ENCODE measurements around the gene ECI2. TPM values are rescaled to one million over a fixed set of nuclear protein-coding genes. Genes with fewer than 3 reads are reported as not detected.
"Not testable (repeated sequence)": the region's sequence is repeated elsewhere in the genome, so short reads cannot be mapped to it uniquely, and the experiment has no call there.

Gene ECI2
- total RNA-seq, 1 experiment from 2014 or later, result 98.8 TPM

GRCh38 chr6:4128072-4128471 is 7.3 kb downstream of the ECI2 start:
- no peak for DNase-seq
- no peak overlapping the region for H3K4me3 ChIP-seq (ENCODE audit: insufficient read depth, low read depth, low read length)
- H3K27me3 ChIP-seq (ENCODE audit: control insufficient read depth, insufficient read depth, low read length), result no peaks in the 10 kb centered on the region
- H3K36me3 ChIP-seq (replicated peaks; ENCODE audit: control insufficient read depth, insufficient read depth, low read length), result peaks cover 14% of the 10 kb centered on the region

- H3K27me3 ChIP-seq (ENCODE audit: control insufficient read depth, insufficient read depth, low read length), result no peaks in the 10 kb centered on the region
- no peak overlapping the region for H3K4me3 ChIP-seq (ENCODE audit: insufficient read depth, low read depth, low read length)
- no peak for DNase-seq
- H3K36me3 ChIP-seq (replicated peaks; ENCODE audit: control insufficient read depth, insufficient read depth, low read length), result peaks cover 9% of the 10 kb centered on the region
These were observed 9.2 kb downstream of the ECI2 start for GRCh38 chr6:4125933-4126864.

GRCh38 chr6:4125500-4125899 is 9.9 kb downstream of the ECI2 start:
- no peak for DNase-seq
- H3K4me3 ChIP-seq (ENCODE audit: insufficient read depth, low read depth, low read length), result no peak overlapping the region
- H3K27me3 ChIP-seq (ENCODE audit: control insufficient read depth, insufficient read depth, low read length), result no peaks in the 10 kb centered on the region
- peaks cover 8% of the 10 kb centered on the region for H3K36me3 ChIP-seq (replicated peaks; ENCODE audit: control insufficient read depth, insufficient read depth, low read length)

- no peaks in the 10 kb centered on the region for H3K27me3 ChIP-seq (ENCODE audit: control insufficient read depth, insufficient read depth, low read length)
- H3K36me3 ChIP-seq (replicated peaks; ENCODE audit: control insufficient read depth, insufficient read depth, low read length), result peaks cover 5% of the 10 kb centered on the region
- no peak for DNase-seq
- no peak overlapping the region for H3K4me3 ChIP-seq (ENCODE audit: insufficient read depth, low read depth, low read length)
These were observed 11.0 kb downstream of the ECI2 start for GRCh38 chr6:4124351-4124750.

GRCh38 chr6:4115741-4116140 is 19.6 kb downstream of the ECI2 start:
- Histone ChIP-seq H3K27me3 (ENCODE audit: control insufficient read depth, insufficient read depth, low read length) (no peaks in the 10 kb centered on the region; the same call in 1 of the 2 replicates), H3K36me3 (replicated peaks; ENCODE audit: control insufficient read depth, insufficient read depth, low read length) (peaks cover 10% of the 10 kb centered on the region), H3K4me3 (ENCODE audit: insufficient read depth, low read depth, low read length) (no peak overlapping the region)
- DNase-seq, result no peak

GRCh38 chr6:4114123-4114522 is 21.3 kb downstream of the ECI2 start:
- no peak overlapping the region for H3K4me3 ChIP-seq (ENCODE audit: insufficient read depth, low read depth, low read length)

GRCh38 chr6:4113649-4114048 is 21.7 kb downstream of the ECI2 start:
- Histone ChIP-seq H3K4me3 (ENCODE audit: insufficient read depth, low read depth, low read length) (no peak overlapping the region), H3K36me3 (replicated peaks; ENCODE audit: control insufficient read depth, insufficient read depth, low read length) (peaks cover 8% of the 10 kb centered on the region), H3K27me3 (ENCODE audit: control insufficient read depth, insufficient read depth, low read length) (no peaks in the 10 kb centered on the region; the same call in 1 of the 2 replicates)
- DNase-seq, result no peak

More at GRCh38 chr6:4114123-4114522, 21.3 kb downstream of the ECI2 start:
- peaks cover 10% of the 10 kb centered on the region for H3K36me3 ChIP-seq (replicated peaks; ENCODE audit: control insufficient read depth, insufficient read depth, low read length)
- H3K27me3 ChIP-seq (ENCODE audit: control insufficient read depth, insufficient read depth, low read length), result no peaks in the 10 kb centered on the region; the same call in 1 of the 2 replicates
- no peak for DNase-seq

GRCh38 chr6:4112366-4112765 is 23.0 kb downstream of the ECI2 start:
- H3K36me3 ChIP-seq (replicated peaks; ENCODE audit: control insufficient read depth, insufficient read depth, low read length), result peaks cover 8% of the 10 kb centered on the region
- no peaks in the 10 kb centered on the region; the same call in 1 of the 2 replicates for H3K27me3 ChIP-seq (ENCODE audit: control insufficient read depth, insufficient read depth, low read length)
- no peak for DNase-seq
- H3K4me3 ChIP-seq (ENCODE audit: insufficient read depth, low read depth, low read length), result no peak overlapping the region

- H3K36me3 ChIP-seq (replicated peaks; ENCODE audit: control insufficient read depth, insufficient read depth, low read length); H3K4me3 ChIP-seq (ENCODE audit: insufficient read depth, low read depth, low read length); DNase-seq; H3K27me3 ChIP-seq (ENCODE audit: control insufficient read depth, insufficient read depth, low read length): not testable (repeated sequence)
These were observed 26.0 kb downstream of the ECI2 start for GRCh38 chr6:4109363-4109815.

GRCh38 chr6:4108561-4109093 is 26.7 kb downstream of the ECI2 start:
- Histone ChIP-seq H3K27me3 (ENCODE audit: control insufficient read depth, insufficient read depth, low read length) (no peaks in the 10 kb centered on the region; the same call in 1 of the 2 replicates), H3K4me3 (ENCODE audit: insufficient read depth, low read depth, low read length) (no peak overlapping the region), H3K36me3 (replicated peaks; ENCODE audit: control insufficient read depth, insufficient read depth, low read length) (no peaks in the 10 kb centered on the region)
- no peak for DNase-seq

- Histone ChIP-seq H3K27me3 (ENCODE audit: control insufficient read depth, insufficient read depth, low read length) (no peaks in the 10 kb centered on the region; the same call in 1 of the 2 replicates), H3K36me3 (replicated peaks; ENCODE audit: control insufficient read depth, insufficient read depth, low read length) (no peaks in the 10 kb centered on the region), H3K4me3 (ENCODE audit: insufficient read depth, low read depth, low read length) (no peak overlapping the region)
- DNase-seq, result no peak
These were observed 27.5 kb downstream of the ECI2 start for GRCh38 chr6:4107873-4108272.

GRCh38 chr6:4105980-4106536 is 29.3 kb downstream of the ECI2 start:
- Histone ChIP-seq H3K27me3 (ENCODE audit: control insufficient read depth, insufficient read depth, low read length) (no peaks in the 10 kb centered on the region), H3K36me3 (replicated peaks; ENCODE audit: control insufficient read depth, insufficient read depth, low read length) (no peaks in the 10 kb centered on the region), H3K4me3 (ENCODE audit: insufficient read depth, low read depth, low read length) (no peak overlapping the region)
- no peak for DNase-seq

GRCh38 chr6:4103929-4104328 is 31.4 kb downstream of the ECI2 start:
- Histone ChIP-seq H3K4me3 (ENCODE audit: insufficient read depth, low read depth, low read length) (no peak overlapping the region), H3K27me3 (ENCODE audit: control insufficient read depth, insufficient read depth, low read length) (no peaks in the 10 kb centered on the region), H3K36me3 (replicated peaks; ENCODE audit: control insufficient read depth, insufficient read depth, low read length) (no peaks in the 10 kb centered on the region)
- no peak for DNase-seq

- Histone ChIP-seq H3K4me3 (ENCODE audit: insufficient read depth, low read depth, low read length) (no peak overlapping the region), H3K36me3 (replicated peaks; ENCODE audit: control insufficient read depth, insufficient read depth, low read length) (no peaks in the 10 kb centered on the region), H3K27me3 (ENCODE audit: control insufficient read depth, insufficient read depth, low read length) (no peaks in the 10 kb centered on the region)
- no peak for DNase-seq
These were observed 32.6 kb downstream of the ECI2 start for GRCh38 chr6:4102687-4103244.

Data from H7 (cell line).